Adrenal gland (tissue), 12 donors: ENCODE data around the gene WDR1. TPM values are rescaled to one million over a fixed set of nuclear protein-coding genes. Genes with fewer than 3 reads are reported as not detected.
A peak's percentile ranks its signal among the peaks of the same experiment; 100 is the strongest.

Experiments used
- DNase-seq, 7 donors: peaks; one replicate each; pipeline ENCODE4 v3.0.0-alpha.2; 2019 to 2020
- H3K27ac ChIP-seq, 5 donors: fragments of 200-600 bp; sonication (generic) in 4 of 5; 1 replicate in 3 of 5; 2 replicates in 2 of 5; pipeline versions ENCODE4 v1.5.1 to v1.8.0; 2016 to 2020; ENCODE audit warnings: mild to moderate bottlenecking in 1 of 5
- H3K27me3 ChIP-seq: fragments of 200-600 bp; 2 replicates; pipeline ENCODE4 v1.8.0; 2021
- H3K36me3 ChIP-seq, 2 donors: fragments of 200-600 bp; replicated peaks in 1 of 2; 1 replicate in 1 of 2; 2 replicates in 1 of 2; pipeline versions ENCODE4 v1.5.1 to v1.8.0; 2018 to 2022
- H3K4me1 ChIP-seq, 2 donors: fragments of 200-600 bp; replicated peaks in 1 of 2; 1 replicate in 1 of 2; 2 replicates in 1 of 2; pipeline versions ENCODE4 v1.5.1 to v1.8.0; 2018 to 2021
- H3K4me3 ChIP-seq, 4 donors: fragments of 200-600 bp; sonication (generic) in 3 of 4; one replicate each; pipeline ENCODE4 v1.5.1; 2016 to 2018
- H3K9me3 ChIP-seq, 3 donors: fragments of 200-600 bp; sonication (generic) in 1 of 3; replicated peaks in 1 of 3; 1 replicate in 2 of 3; 2 replicates in 1 of 3; pipeline versions ENCODE4 v1.5.1 to v1.8.0; 2016 to 2021
- CTCF ChIP-seq, 6 experiments: fragments of 450-650 bp in 4 of 6; fragments of 200-600 bp in 2 of 6; sonication (generic) in 1 of 6; IDR thresholded peaks; 1 replicate in 5 of 6; 2 replicates in 1 of 6; pipeline versions ENCODE4 v1.5.1 to v1.8.0; 2016 to 2021; ENCODE audit warnings: antibody characterized with exemption in 6 of 6, mild to moderate bottlenecking in 2 of 6, moderate library complexity in 1 of 6
- POLR2A ChIP-seq, 2 donors: fragments of 450-650 bp; IDR thresholded peaks; one replicate each; pipeline ENCODE4 v1.6.1; 2017; ENCODE audit warnings: antibody characterized with exemption in 2 of 2, mild to moderate bottlenecking in 2 of 2, moderate library complexity in 1 of 2
- WGBS, 4 donors: extraction: QIAGEN DNeasy Blood & Tissue Kit in 2 of 4; methylation state at CpG; one replicate each; pipeline versions ENCODE4 v1.1.5 to v1.1.7; 2013 to 2017; 5-methylcytosine and 5-hydroxymethylcytosine counted together
- intact Hi-C, 2 donors: fragments of 100-400 bp; cut with DNase I; formaldehyde crosslinking; loops; one replicate each; pipeline versions ENCODE4 v1.14.1 to v1.15.0; 2022 to 2023
- polyA plus RNA-seq, 3 donors: library from polyadenylated mRNA; stranded (reverse); fragments of 200-250 nt in 2 of 3; fragments of 350-450 nt in 1 of 3; fragmentation: Illumina TruSeq in 1 of 3; extraction: RNeasy Lipid Tissue Mini Kit (QIAGEN cat#74804) in 1 of 3; gene quantifications; one replicate each; pipeline ENCODE4 v1.2.3, GENCODE V29; 2013 to 2014
- total RNA-seq, 9 donors: library from RNA; depleted of rRNA in 4 of 9; stranded (reverse); fragments of >200 nt in 4 of 9; fragments of 120-200 nt in 1 of 9; fragmentation: NEBNext Ultra II Directional in 1 of 9; extraction: Animal tissue kit (Norgen Biotek cat#: 25700) in 1 of 9; gene quantifications; one replicate each; pipeline versions ENCODE4 v1.1.0 to v1.2.4, GENCODE V29; 2013 to 2023
- donor health status: healthy with polysubstance abuse.
- donor health status: Bipolar disorder and iron deficiency.
- donor health status: DM: yes; HTN: yes; CAD: no.
- donor health status: DM: no; HTN: no; CAD: no.
- donor health status: DM: no; HTN: no; CAD: no.
- donor health status: DM: yes; HTN: yes; CAD: no.

WDR1 gene
- total and polyA plus RNA-seq, 12 donors = 66.5 to 228 (median 143) TPM

GRCh38 chr4:10119773-10120172 lies 3.2 kb upstream of the WDR1 start:
- DNase-seq = no peak
- Histone ChIP-seq H3K4me1 (peaks cover 3 to 10% of the 10 kb centered on the region in 2 donors), H3K27ac (no peak overlapping the region), H3K27me3 (no peaks in the 10 kb centered on the region), H3K4me3 (no peak overlapping the region), H3K9me3 (no peaks in the 10 kb centered on the region), H3K36me3 (peaks cover 0 to 2% of the 10 kb centered on the region in 2 donors)
- intact Hi-C loops = no loop called here
- 93 to 97% (median 94%) methylated on average over 7 of the region's 7 CpGs for WGBS, 4 donors
- TF ChIP-seq POLR2A (IDR thresholded peaks at IDR 0.05) (no peak), CTCF (IDR thresholded peaks at IDR 0.05) (no peak)

GRCh38 chr4:10119278-10119677 lies 2.7 kb upstream of the WDR1 start:
- Histone ChIP-seq H3K4me3 (no peak overlapping the region), H3K27ac (no peak overlapping the region), H3K4me1 (peaks cover 3 to 13% of the 10 kb centered on the region in 2 donors), H3K9me3 (no peaks in the 10 kb centered on the region), H3K36me3 (peaks cover 0 to 7% of the 10 kb centered on the region in 2 donors), H3K27me3 (no peaks in the 10 kb centered on the region)
- DNase-seq = no peak
- intact Hi-C loops = no loop called here
- WGBS, 4 donors = 79 to 87% (median 83%) methylated on average over 8 of the region's 8 CpGs
- TF ChIP-seq CTCF (IDR thresholded peaks at IDR 0.05) = no peak

GRCh38 chr4:10118048-10119004 lies 1.7 kb upstream of the WDR1 start:
- peak overlapping the region in 1 of 4 donors; percentile 90 for H3K4me3 ChIP-seq
- 78 to 82% (median 79%) methylated on average over 21 of the region's 21 CpGs for WGBS, 4 donors
- intact Hi-C loops = no loop called here

More at GRCh38 chr4:10118048-10119004, 1.7 kb upstream of the WDR1 start:
- Histone ChIP-seq H3K27me3 (no peaks in the 10 kb centered on the region), H3K36me3 (peaks cover 0 to 17% of the 10 kb centered on the region in 2 donors), H3K9me3 (no peaks in the 10 kb centered on the region), H3K27ac (peak overlapping the region in 2 of 5 donors; percentile 90 to 92), H3K4me1 (peaks cover 3 to 13% of the 10 kb centered on the region in 2 donors)
- no peak for TF ChIP-seq POLR2A (IDR thresholded peaks at IDR 0.05)
- no peak for TF ChIP-seq CTCF (IDR thresholded peaks at IDR 0.05)
- DNase-seq = no peak
